GM23338 (cell line): ENCODE results near the gene SIGLEC9. TPM values are rescaled to one million over a fixed set of nuclear protein-coding genes. Genes with fewer than 3 reads are reported as not detected.
"Not testable (repeated sequence)": the region's sequence is repeated elsewhere in the genome, so short reads cannot be mapped to it uniquely, and the experiment has no call there.

ENCODE experiments used
- ATAC-seq: fragments of 200-7000 bp; cut with Tn5 transposase; 3 replicates; pipeline ENCODE4 v1.9.1; 2020
- DNase-seq: peaks from one replicate; pipeline ENCODE4 v3.0.0-alpha.2; 2015; ENCODE audit warnings: low spot score
- H2AFZ ChIP-seq: fragments of 200-600 bp; sonication (generic); 2 replicates; pipeline ENCODE4 v1.8.0; 2016; ENCODE audit warnings: antibody characterized with exemption, mild to moderate bottlenecking, moderate library complexity
- H3F3A ChIP-seq: fragments of 200-600 bp; sonication (generic); replicated peaks from 2 replicates; pipeline ENCODE4 v1.8.0; 2017; ENCODE audit warnings: antibody characterized with exemption, mixed run types, low read depth
- H3K27ac ChIP-seq: fragments of 200-600 bp; sonication (generic); 2 replicates; pipeline ENCODE4 v1.6.1; 2016; ENCODE audit warnings: low read depth
- H3K27me3 ChIP-seq: fragments of 200-600 bp; sonication (generic); 2 replicates; pipeline ENCODE4 v1.8.0; 2016; ENCODE audit warnings: mild to moderate bottlenecking, mixed run types, moderate library complexity; ENCODE audit not compliant: insufficient read depth
- H3K36me3 ChIP-seq: fragments of 200-600 bp; sonication (generic); 2 replicates; pipeline ENCODE4 v1.8.0; 2016; ENCODE audit warnings: mild to moderate bottlenecking; ENCODE audit not compliant: insufficient read depth
- H3K4me1 ChIP-seq: fragments of 200-600 bp; sonication (generic); 2 replicates; pipeline ENCODE4 v1.8.0; 2016; ENCODE audit warnings: mild to moderate bottlenecking, moderate library complexity; ENCODE audit not compliant: insufficient read depth
- H3K4me2 ChIP-seq: fragments of 200-600 bp; sonication (generic); 2 replicates; pipeline ENCODE4 v1.7.1; 2017; ENCODE audit warnings: mixed run types
- H3K4me3 ChIP-seq: fragments of 200-600 bp; sonication (generic); 2 replicates; pipeline ENCODE4 v1.6.1; 2016; ENCODE audit warnings: mixed run types
- H3K79me2 ChIP-seq: fragments of 200-600 bp; sonication (generic); replicated peaks from 2 replicates; pipeline ENCODE4 v1.8.0; 2017; ENCODE audit warnings: mild to moderate bottlenecking; ENCODE audit not compliant: insufficient read depth
- H3K9me2 ChIP-seq: fragments of 200-600 bp; sonication (generic); 2 replicates; pipeline ENCODE4 v1.8.0; 2017; ENCODE audit not compliant: insufficient read depth
- H4K20me1 ChIP-seq: fragments of 200-600 bp; sonication (generic); replicated peaks from 2 replicates; pipeline ENCODE4 v1.8.0; 2017; ENCODE audit warnings: mild to moderate bottlenecking; ENCODE audit not compliant: insufficient read depth
- H3K27ac Mint-ChIP-seq: 2 replicates; pipeline ENCODE4 v1.8.0; 2020; ENCODE audit warnings: inconsistent platforms, mild to moderate bottlenecking, moderate library complexity, mixed read lengths
- H3K27me3 Mint-ChIP-seq: 3 replicates; pipeline ENCODE4 v1.8.0; 2022; ENCODE audit warnings: low read depth, mild to moderate bottlenecking, moderate library complexity, mixed read lengths, inconsistent platforms; ENCODE audit not compliant: insufficient read depth, poor library complexity
- H3K36me3 Mint-ChIP-seq: 3 replicates; pipeline ENCODE4 v1.8.0; 2021; ENCODE audit warnings: low read depth, mild to moderate bottlenecking, inconsistent platforms, moderate library complexity, mixed read lengths
- H3K4me1 Mint-ChIP-seq: 3 replicates; pipeline ENCODE4 v1.8.0; 2020; ENCODE audit warnings: mild to moderate bottlenecking, inconsistent platforms, mixed read lengths
- H3K4me3 Mint-ChIP-seq: 3 replicates; pipeline ENCODE4 v1.8.0; 2021; ENCODE audit warnings: moderate library complexity, mild to moderate bottlenecking, inconsistent platforms, mixed read lengths
- H3K9me3 Mint-ChIP-seq: 3 replicates; pipeline ENCODE4 v1.8.0; 2020; ENCODE audit warnings: moderate library complexity, mild to moderate bottlenecking, inconsistent platforms, mixed read lengths
- CREB1 ChIP-seq: fragments of 250-450 bp; sonication (Bioruptor Pico); IDR thresholded peaks from 2 replicates; pipeline ENCODE4 v1.5.0; 2020; ENCODE audit warnings: low read depth, mild to moderate bottlenecking, moderate library complexity
- CTCF ChIP-seq, 2 experiments: fragments of 200-600 bp in 1 of 2; sonication (generic) in 1 of 2; conservative IDR thresholded peaks; 2 replicates each; pipeline versions ENCODE4 v1.5.1 to v1.6.1; 2016 to 2017; ENCODE audit warnings: antibody characterized with exemption in 2 of 2, low read depth in 2 of 2, mild to moderate bottlenecking in 2 of 2, moderate library complexity in 1 of 2
- ETS1 ChIP-seq: IDR thresholded peaks from 2 replicates; pipeline ENCODE4 v1.6.1; 2016; ENCODE audit warnings: antibody characterized with exemption
- EZH2 ChIP-seq: fragments of 200-600 bp; sonication (generic); IDR thresholded peaks from one replicate; pipeline ENCODE4 v1.8.0; 2017; ENCODE audit warnings: antibody characterized with exemption, mild to moderate bottlenecking, low read depth; ENCODE audit not compliant: unreplicated experiment
- EZH2phosphoT487 ChIP-seq: fragments of 200-600 bp; sonication (generic); IDR thresholded peaks from one replicate; pipeline ENCODE4 v1.8.1; 2018; ENCODE audit warnings: antibody characterized with exemption; ENCODE audit not compliant: unreplicated experiment
- NANOG ChIP-seq: IDR thresholded peaks from 2 replicates; pipeline ENCODE4 v1.6.1; 2016; ENCODE audit warnings: antibody characterized with exemption, borderline replicate concordance
- POLR2AphosphoS5 ChIP-seq: IDR thresholded peaks from 2 replicates; pipeline ENCODE4 v1.6.1; 2016; ENCODE audit warnings: antibody characterized with exemption, low read depth
- STAT1 ChIP-seq: IDR thresholded peaks from one replicate; pipeline ENCODE4 v1.6.1; 2016; ENCODE audit warnings: antibody characterized with exemption; ENCODE audit not compliant: unreplicated experiment
- polyA plus RNA-seq: library from polyadenylated mRNA; unstranded; fragments of >200 nt; fragmentation: Nextera tagmentation; extraction: Ambion mirVana; gene quantifications from 2 replicates; pipeline ENCODE4 v1.2.1, GENCODE V29; 2016
- total RNA-seq: library from RNA; depleted of rRNA; stranded (reverse); fragments of >200 nt; shearing (Covaris generic); gene quantifications from 2 replicates; pipeline ENCODE4 v1.2.3, GENCODE V29; 2014

SIGLEC9 gene
- total and polyA plus RNA-seq, 2 experiments from 2014 or later: not detected

- peak; percentile 70 for DNase-seq
- H3K27ac ChIP-seq, H3K4me3 Mint-ChIP-seq, H3K9me2 ChIP-seq, H3K4me1 ChIP-seq, H3K36me3 ChIP-seq, H3K79me2 ChIP-seq, H3K4me3 ChIP-seq, H3K4me2 ChIP-seq, H2AFZ ChIP-seq, H3K4me1 Mint-ChIP-seq, H3K27ac Mint-ChIP-seq, H4K20me1 ChIP-seq, H3K27me3 Mint-ChIP-seq, ATAC-seq, H3F3A ChIP-seq, H3K27me3 ChIP-seq: not testable (repeated sequence)
- peaks cover 25% of the 10 kb centered on the region for H3K9me3 Mint-ChIP-seq
- peaks cover 11% of the 10 kb centered on the region; the same call in 2 of the 3 replicates for H3K36me3 Mint-ChIP-seq
- peak; percentile 70 to 82 for TF ChIP-seq CTCF (conservative IDR thresholded peaks at IDR 0.05; ENCODE audit: low read depth in 2 of 2)
These were observed 44.7 kb downstream of the SIGLEC9 start for GRCh38 chr19:51169283-51169918.

- no peaks in the 10 kb centered on the region for H3K9me2 ChIP-seq
- TF ChIP-seq NANOG (no peak), CTCF (conservative IDR thresholded peaks at IDR 0.05; ENCODE audit: low read depth in 2 of 2) (no peak), EZH2phosphoT487 (no peak), POLR2AphosphoS5 (no peak), ETS1 (no peak), STAT1 (no peak), EZH2 (no peak), CREB1 (CRISPR knock-in tag) (no peak)
- H3K27me3 Mint-ChIP-seq: peaks cover 4% of the 10 kb centered on the region
- H3K4me3 Mint-ChIP-seq: no peak overlapping the region
- H3K36me3 ChIP-seq: no peaks in the 10 kb centered on the region
- no peak overlapping the region for H3K27ac ChIP-seq
- no peak overlapping the region for H3K4me2 ChIP-seq
- no peaks in the 10 kb centered on the region for H3K79me2 ChIP-seq
- H3F3A ChIP-seq: no peaks in the 10 kb centered on the region
- peaks cover 11% of the 10 kb centered on the region; the same call in 2 of the 3 replicates for H3K36me3 Mint-ChIP-seq
- H3K4me1 Mint-ChIP-seq: no peaks in the 10 kb centered on the region
- peaks cover 25% of the 10 kb centered on the region for H3K9me3 Mint-ChIP-seq
- H3K27ac Mint-ChIP-seq: no peak overlapping the region
- no peaks in the 10 kb centered on the region for H3K4me1 ChIP-seq
- DNase-seq (no peak), ATAC-seq (no peak)
- H2AFZ ChIP-seq: no peak overlapping the region
- H3K27me3 ChIP-seq: no peaks in the 10 kb centered on the region
- H4K20me1 ChIP-seq: no peaks in the 10 kb centered on the region
- H3K4me3 ChIP-seq: no peak overlapping the region
These were observed 47.5 kb downstream of the SIGLEC9 start for GRCh38 chr19:51172223-51172622.
